HepG2 (cell line): Measurements from ENCODE around the gene CNTF. TPM values are rescaled to one million over a fixed set of nuclear protein-coding genes. Genes with fewer than 3 reads are reported as not detected.
A peak's percentile ranks its signal among the peaks of the same experiment; 100 is the strongest.

ENCODE experiments used
- KDM5B ChIP-seq: sonication (generic); formaldehyde crosslinking; IDR thresholded peaks from 2 replicates; pipeline ENCODE4 v1.4.0; 2020; ENCODE audit warnings: missing genetic modification reagents, mild to moderate bottlenecking, borderline replicate concordance
- KIAA2018 ChIP-seq: sonication (generic); formaldehyde crosslinking; IDR thresholded peaks from 2 replicates; pipeline ENCODE4 v1.5.0; 2020; ENCODE audit warnings: mild to moderate bottlenecking, missing genetic modification reagents, borderline replicate concordance
- KLF11 ChIP-seq: IDR thresholded peaks from 2 replicates; pipeline ENCODE4 v1.6.1; 2016; ENCODE audit warnings: missing compliant biosample characterization
- MED8 ChIP-seq: sonication (generic); formaldehyde crosslinking; IDR thresholded peaks from 2 replicates; pipeline ENCODE4 v1.8.1; 2023; ENCODE audit warnings: mild to moderate bottlenecking, missing genetic modification reagents; ENCODE audit not compliant: insufficient replicate concordance
- NFATC3 ChIP-seq: sonication (generic); formaldehyde crosslinking; IDR thresholded peaks from 2 replicates; pipeline ENCODE4 v1.5.1; 2020; ENCODE audit warnings: mild to moderate bottlenecking, missing genetic modification reagents
- PAWR ChIP-seq: sonication (generic); formaldehyde crosslinking; IDR thresholded peaks from 2 replicates; pipeline ENCODE4 v1.4.0; 2020; ENCODE audit warnings: missing genetic modification reagents, mild to moderate bottlenecking, borderline replicate concordance
- RBFOX2 ChIP-seq: fragments of 200-400 bp; formaldehyde crosslinking; IDR thresholded peaks from 2 replicates; pipeline ENCODE4 v1.6.1; 2017; ENCODE audit warnings: low read depth, mild to moderate bottlenecking, low read length
- STAG1 ChIP-seq: sonication (generic); formaldehyde crosslinking; IDR thresholded peaks from 2 replicates; pipeline ENCODE4 v1.4.0; 2020; ENCODE audit warnings: missing genetic modification reagents
- TCF7L2 ChIP-seq: IDR thresholded peaks from 2 replicates; pipeline ENCODE4 v1.6.1; 2011; ENCODE audit warnings: mild to moderate bottlenecking, low read depth, low read length, moderate library complexity
- THAP9 ChIP-seq: sonication (generic); formaldehyde crosslinking; IDR thresholded peaks from 2 replicates; pipeline ENCODE4; 2020; ENCODE audit warnings: missing genetic modification reagents, mild to moderate bottlenecking, borderline replicate concordance
- ZFP37 ChIP-seq: sonication (generic); formaldehyde crosslinking; IDR thresholded peaks from 2 replicates; pipeline ENCODE4 v1.4.0; 2020; ENCODE audit warnings: missing genetic modification reagents, borderline replicate concordance
- ZFX ChIP-seq: sonication (generic); formaldehyde crosslinking; IDR thresholded peaks from 2 replicates; pipeline ENCODE4 v1.4.0; 2020; ENCODE audit warnings: mild to moderate bottlenecking, low read depth, missing genetic modification reagents, moderate library complexity
- ZNF225 ChIP-seq: sonication (generic); formaldehyde crosslinking; IDR thresholded peaks from 2 replicates; pipeline ENCODE4 v1.4.0; 2020; ENCODE audit warnings: mild to moderate bottlenecking, missing genetic modification reagents
- ZNF546 ChIP-seq: sonication (generic); formaldehyde crosslinking; conservative IDR thresholded peaks from 2 replicates; pipeline ENCODE4 v1.8.1; 2023; ENCODE audit warnings: mild to moderate bottlenecking, missing genetic modification reagents
- ZNF605 ChIP-seq: sonication (generic); formaldehyde crosslinking; IDR thresholded peaks from 2 replicates; pipeline ENCODE4 v1.8.0; 2022; ENCODE audit warnings: mild to moderate bottlenecking, missing genetic modification reagents
- ZNF709 ChIP-seq: sonication (generic); formaldehyde crosslinking; IDR thresholded peaks from 2 replicates; pipeline ENCODE4 v1.5.0; 2020; ENCODE audit warnings: mild to moderate bottlenecking, missing genetic modification reagents
- ZNF770 ChIP-seq: sonication (generic); formaldehyde crosslinking; IDR thresholded peaks from 2 replicates; pipeline ENCODE4 v1.5.0; 2020; ENCODE audit warnings: mild to moderate bottlenecking, missing genetic modification reagents
- polyA plus RNA-seq, 8 experiments: library from polyadenylated mRNA; depleted of rRNA in 3 of 8; stranded (reverse) in 7 of 8; unstranded in 1 of 8; fragments of >200 nt; fragmentation: Illumina TruSeq in 4 of 8; extraction: Trizol in 4 of 8; gene quantifications; 2 replicates each; pipeline versions ENCODE4 v1.2.1 to v1.2.3, GENCODE V29; 2011 to 2016; ENCODE audit warnings: low read depth in 4 of 8, missing spikeins in 1 of 8, mixed read lengths in 1 of 8; ENCODE audit not compliant: insufficient read depth in 1 of 8
- total RNA-seq, 5 experiments: library from RNA; depleted of rRNA; stranded (reverse); fragments of >200 nt; fragmentation: Illumina TruSeq; extraction: Trizol; gene quantifications; 2 replicates each; pipeline ENCODE4 v1.2.3, GENCODE V29; 2016; ENCODE audit warnings: low read depth in 1 of 5

CNTF gene
- total and polyA plus RNA-seq, 2 of the 13 experiments (the other 11 are each of a cell fraction or from before 2014, with no cell fraction given), result 0.51 to 2.3 TPM

DNA sequence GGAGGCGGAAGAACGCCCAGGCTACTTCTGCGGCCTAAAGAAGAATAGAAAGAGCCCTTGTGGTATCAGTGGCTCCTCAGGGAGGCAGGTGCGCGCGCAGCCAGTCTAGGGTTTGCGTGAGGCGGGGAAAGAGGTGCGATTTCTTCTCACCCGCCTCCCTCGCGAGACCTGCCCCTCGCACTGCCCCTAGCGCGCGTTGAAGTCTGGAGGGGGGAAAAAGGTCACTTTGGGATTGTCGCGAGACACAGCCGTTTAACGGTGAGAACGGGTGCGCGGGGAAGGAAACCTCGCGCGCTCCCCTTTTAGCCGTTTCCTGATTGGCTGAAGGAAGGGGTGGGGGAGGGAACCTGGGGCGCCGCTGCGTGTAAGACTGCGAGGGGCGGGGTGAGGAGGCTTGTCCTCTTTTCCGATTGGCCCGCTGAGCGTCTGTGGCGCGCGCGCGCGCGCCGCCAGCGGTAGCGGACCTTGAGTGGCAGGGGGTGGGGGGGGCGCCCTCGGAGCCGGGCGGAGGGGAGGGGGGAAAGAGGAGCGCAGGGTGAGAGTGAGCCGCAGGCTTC, 43.8 kb upstream of the CNTF start, which contains the start of gene ZFP91 (continued):
- peak; percentile 46; the same call in 1 of the 2 replicates for TF ChIP-seq THAP9 (CRISPR knock-in tag)
- TF ChIP-seq ZFX (CRISPR knock-in tag), result no peak
- peak; percentile 67; the same call in 1 of the 2 replicates for TF ChIP-seq ZNF709 (CRISPR knock-in tag)
- TF ChIP-seq STAG1, result no peak
- no peak for TF ChIP-seq MED8 (CRISPR knock-in tag)
- TF ChIP-seq ZNF546 (CRISPR knock-in tag), result no peak
- TF ChIP-seq KIAA2018 (CRISPR knock-in tag), result no peak
- no peak for TF ChIP-seq TCF7L2
- no peak for TF ChIP-seq ZFP37 (CRISPR knock-in tag)
- no peak for TF ChIP-seq ZNF225 (CRISPR knock-in tag)
- no peak for TF ChIP-seq KLF11 (CRISPR knock-in tag)
- TF ChIP-seq KDM5B (CRISPR knock-in tag), result 0 out of 2 replicates have a peak, but pooled peaks have one; percentile 2
- TF ChIP-seq PAWR (CRISPR knock-in tag), result no peak
- no peak; the same call in 1 of the 2 replicates for TF ChIP-seq NFATC3 (CRISPR knock-in tag)
- TF ChIP-seq ZNF770 (CRISPR knock-in tag), result no peak
- no peak for TF ChIP-seq ZNF605 (CRISPR knock-in tag)
- no peak; the same call in 1 of the 2 replicates for TF ChIP-seq RBFOX2
